ENCODE data around the gene PVALB. TPM values are rescaled to one million over a fixed set of nuclear protein-coding genes. Genes with fewer than 3 reads are reported as not detected.

The PVALB gene
- total and polyA plus RNA-seq, 9 of the 15 experiments (the other 6 are each of a cell fraction or from before 2014, with no cell fraction given) = not detected

DNA sequence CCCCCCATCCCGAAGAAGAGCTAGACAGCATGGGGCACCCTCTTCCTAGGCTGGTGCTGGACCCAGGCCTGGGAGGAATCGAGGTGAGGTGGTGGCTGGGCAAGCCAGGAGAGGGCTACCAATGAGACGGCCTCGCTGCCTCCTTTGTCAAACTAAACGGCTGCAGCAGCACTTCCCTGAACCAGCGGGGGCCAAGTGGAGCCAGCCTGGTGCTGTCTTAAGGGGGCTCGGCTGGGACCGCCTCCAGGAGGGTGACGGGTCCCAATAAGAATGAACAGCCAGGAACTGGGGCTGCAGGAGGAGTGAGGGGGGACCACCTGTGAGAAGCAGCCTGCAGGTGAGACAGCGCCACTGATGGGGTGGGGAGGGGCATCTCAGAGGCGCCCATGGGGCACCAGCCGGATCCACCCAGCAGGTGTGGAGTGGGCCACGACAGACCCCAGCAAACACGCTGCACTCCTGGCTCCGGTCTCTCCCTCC is 58.0 kb downstream of the PVALB start (continued):
- TF ChIP-seq ZNF318 (IDR thresholded peaks at IDR 0.05; ENCODE audit: borderline replicate concordance in 1 of 2, low read depth in 1 of 2) (no peak), ZZZ3 (IDR thresholded peaks at IDR 0.05) (no peak), NCOR1 (IDR thresholded peaks at IDR 0.05) (no peak), ZNF707 (CRISPR knock-in tag; conservative IDR thresholded peaks at IDR 0.05) (no peak), ELF1 (tag; IDR thresholded peaks at IDR 0.05) (no peak), TAF9B (IDR thresholded peaks at IDR 0.05; ENCODE audit: partially characterized antibody) (no peak), ZNF561 (CRISPR knock-in tag; conservative IDR thresholded peaks at IDR 0.05) (no peak)

All from K562 (cell line).